ENCODE data around the gene ANKRD42. TPM values are rescaled to one million over a fixed set of nuclear protein-coding genes. Genes with fewer than 3 reads are reported as not detected.

Gene ANKRD42
- total and polyA plus RNA-seq, 9 of the 15 experiments (the other 6 are each of a cell fraction or from before 2014, with no cell fraction given), result 2.8 to 9.1 (median 6.1) TPM

DNA sequence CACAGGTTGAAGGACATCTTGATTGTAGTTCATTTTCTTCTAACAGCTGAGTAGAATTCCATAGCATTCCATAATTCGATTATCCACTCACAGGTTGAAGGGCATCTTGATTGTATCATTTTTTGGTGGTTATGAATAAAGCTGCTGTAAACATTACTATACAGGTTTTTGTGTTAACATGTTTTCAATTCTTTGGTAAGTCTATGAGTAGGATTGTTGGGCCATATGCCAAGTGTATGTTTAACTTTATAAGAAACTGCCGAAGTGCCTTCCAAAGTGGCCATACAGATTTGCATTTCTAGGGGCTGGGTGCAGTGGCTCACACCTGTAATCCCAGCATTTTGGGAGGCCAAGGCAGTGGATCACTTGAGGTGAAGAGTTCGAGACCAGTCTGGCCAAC, 44.6 kb downstream of the ANKRD42 start:
- no peak overlapping the region for H3K4me2 ChIP-seq (ENCODE audit: insufficient read depth, low read length)
- H3K9me1 ChIP-seq (ENCODE audit: control insufficient read depth, insufficient read depth, low read length), result no peaks in the 10 kb centered on the region
- DNase-seq (ENCODE audit: extremely low read depth in 1 of 4, low spot score in 3 of 4) (no peak), ATAC-seq (no peak), FAIRE-seq (no peak)
- no peak overlapping the region for H3K27ac ChIP-seq (ENCODE audit: extremely low read depth, low read depth, low read length)
- no peaks in the 10 kb centered on the region for H3K27me3 ChIP-seq (ENCODE audit: control insufficient read depth in 2 of 2, insufficient read depth in 2 of 2, low read length in 2 of 2)
- in situ Hi-C loops (cut with MboI) (loop anchor here (25.0 kb wide), 1 partner anchor 326 kb away; the partner anchor contains the start of genes DDIAS and PRCP), intact Hi-C loops (cut with micrococcal nuclease) (loop anchor here (10.0 kb wide), 1 partner anchor 487 kb away; no protein-coding TSS in a partner anchor)
- no peaks in the 10 kb centered on the region for H3K36me3 ChIP-seq (ENCODE audit: control insufficient read depth, insufficient read depth, low read length)
- ChIA-PET CTCF (ENCODE audit: low intra/inter-chr PET ratio) (no interaction called here), POLR2A (no interaction called here)
- TF ChIP-seq RAD51 (IDR thresholded peaks at IDR 0.05; ENCODE audit: borderline replicate concordance, low read depth), result no peak
- no peak for TF ChIP-seq BACH1 (tag; IDR thresholded peaks at IDR 0.05)
- TF ChIP-seq GATAD2A (IDR thresholded peaks at IDR 0.05), result no peak
- H4K20me1 ChIP-seq (replicated peaks; ENCODE audit: control insufficient read depth, insufficient read depth, low read length), result no peaks in the 10 kb centered on the region
- no peak overlapping the region for H3K4me3 ChIP-seq
- no peak overlapping the region for H3K9ac ChIP-seq (ENCODE audit: insufficient read depth in 1 of 2, low read depth in 2 of 2, low read length in 2 of 2)
- H3K79me2 ChIP-seq (ENCODE audit: control insufficient read depth, insufficient read depth, low read length), result no peaks in the 10 kb centered on the region
- H3K4me1 ChIP-seq (replicated peaks in 1 of 2; ENCODE audit: control insufficient read depth in 2 of 2, insufficient read depth in 2 of 2, low read length in 2 of 2), result no peaks in the 10 kb centered on the region
- no peaks in the 10 kb centered on the region for H3K9me3 ChIP-seq (replicated peaks; ENCODE audit: control insufficient read depth, insufficient read depth, low read depth, low read length)
- no peak overlapping the region for H2AFZ ChIP-seq (ENCODE audit: low read depth, low read length)
- WGBS (ENCODE audit: insufficient coverage, low coverage, missing lambda C conversion rate), result 12% methylated on average over 3 of the region's 3 CpGs
- BruUV-seq (replicated peaks), result no TSS peak

DNA sequence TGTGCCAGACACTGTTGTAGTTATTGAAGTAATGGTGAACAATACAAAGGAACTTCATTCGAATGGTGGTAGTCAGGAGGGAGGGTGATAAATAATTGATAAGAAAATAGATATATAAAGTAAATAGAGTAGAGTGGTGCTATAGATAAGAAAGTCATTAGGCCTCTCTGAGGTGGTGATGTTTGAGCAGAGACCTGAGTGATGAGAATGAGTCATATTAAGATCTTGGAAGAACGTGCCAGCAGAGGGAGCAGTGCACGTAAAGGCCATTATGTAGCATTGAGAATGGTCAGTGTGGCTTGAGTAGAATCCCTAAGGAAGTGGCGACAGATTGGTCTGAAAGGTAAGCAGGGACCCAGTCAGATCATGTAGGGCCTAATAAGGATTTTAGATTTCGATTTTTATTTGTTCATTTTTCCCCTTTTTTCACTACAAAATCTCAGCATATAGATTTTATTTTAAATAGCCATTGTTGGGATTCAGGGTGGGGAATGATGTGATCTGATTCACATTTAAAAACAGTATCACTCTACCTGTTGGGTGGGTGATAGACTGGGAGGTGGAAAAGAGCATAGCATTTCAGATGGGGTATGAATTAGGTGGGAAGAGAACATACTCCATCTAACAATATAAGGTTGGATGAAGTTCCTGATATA, 47.9 kb downstream of the ANKRD42 start:
- Histone ChIP-seq H3K4me2 (ENCODE audit: insufficient read depth, low read length) (no peak overlapping the region), H3K27me3 (ENCODE audit: control insufficient read depth in 2 of 2, insufficient read depth in 2 of 2, low read length in 2 of 2) (no peaks in the 10 kb centered on the region), H3K36me3 (ENCODE audit: control insufficient read depth, insufficient read depth, low read length) (no peaks in the 10 kb centered on the region), H3K79me2 (ENCODE audit: control insufficient read depth, insufficient read depth, low read length) (no peaks in the 10 kb centered on the region), H3K9me3 (replicated peaks; ENCODE audit: control insufficient read depth, insufficient read depth, low read depth, low read length) (no peaks in the 10 kb centered on the region), H3K9me1 (ENCODE audit: control insufficient read depth, insufficient read depth, low read length) (no peaks in the 10 kb centered on the region), H3K9ac (ENCODE audit: insufficient read depth in 1 of 2, low read depth in 2 of 2, low read length in 2 of 2) (no peak overlapping the region), H2AFZ (ENCODE audit: low read depth, low read length) (no peak overlapping the region), H3K4me1 (replicated peaks in 1 of 2; ENCODE audit: control insufficient read depth in 2 of 2, insufficient read depth in 2 of 2, low read length in 2 of 2) (no peaks in the 10 kb centered on the region), H3K4me3 (no peak overlapping the region), H4K20me1 (replicated peaks; ENCODE audit: control insufficient read depth, insufficient read depth, low read length) (no peaks in the 10 kb centered on the region), H3K27ac (ENCODE audit: extremely low read depth, low read depth, low read length) (no peak overlapping the region)
- ATAC-seq, result peak; percentile 99
- BruUV-seq (replicated peaks), result no TSS peak
- FAIRE-seq, result peak; percentile 92
- ChIA-PET CTCF (ENCODE audit: low intra/inter-chr PET ratio) (interaction anchor here (0.9 kb wide), 1 partner anchor 8 kb away, joined by 3 read pairs; no protein-coding TSS in a partner anchor), POLR2A (no interaction called here)
- intact Hi-C loops (cut with micrococcal nuclease) (loop anchor here (5.0 kb wide), 2 partner anchors 524 to 576 kb away; no protein-coding TSS in a partner anchor), in situ Hi-C loops (cut with MboI) (loop anchor here (25.0 kb wide), 1 partner anchor 329 kb away; the partner anchor contains the start of genes DDIAS and PRCP)
- DNase-seq (ENCODE audit: extremely low read depth in 1 of 4, low spot score in 3 of 4), result peak; percentile 47 to 81 (median 53)
- WGBS (ENCODE audit: insufficient coverage, low coverage, missing lambda C conversion rate), result 0% methylated on average over 5 of the region's 5 CpGs
- TF ChIP-seq DACH1 (IDR thresholded peaks at IDR 0.05; ENCODE audit: partially characterized antibody), result peak; percentile 36
- TF ChIP-seq JUND (IDR thresholded peaks at IDR 0.05; ENCODE audit: borderline replicate concordance, low read depth, low read length), result peak; percentile 96
- peak; percentile 97 for TF ChIP-seq JUND (tag; IDR thresholded peaks at IDR 0.05; ENCODE audit: borderline replicate concordance, low read depth, low read length)
- TF ChIP-seq ATF7 (IDR thresholded peaks at IDR 0.05), result peak; percentile 47; the same call in 1 of the 2 replicates
- TF ChIP-seq SMARCA4 (IDR thresholded peaks at IDR 0.05), result peak; percentile 65
- TF ChIP-seq BRD4 (IDR thresholded peaks at IDR 0.05), result no peak
- TF ChIP-seq ZNF583 (CRISPR knock-in tag; IDR thresholded peaks at IDR 0.05), result no peak
- TF ChIP-seq, protein P1, sequence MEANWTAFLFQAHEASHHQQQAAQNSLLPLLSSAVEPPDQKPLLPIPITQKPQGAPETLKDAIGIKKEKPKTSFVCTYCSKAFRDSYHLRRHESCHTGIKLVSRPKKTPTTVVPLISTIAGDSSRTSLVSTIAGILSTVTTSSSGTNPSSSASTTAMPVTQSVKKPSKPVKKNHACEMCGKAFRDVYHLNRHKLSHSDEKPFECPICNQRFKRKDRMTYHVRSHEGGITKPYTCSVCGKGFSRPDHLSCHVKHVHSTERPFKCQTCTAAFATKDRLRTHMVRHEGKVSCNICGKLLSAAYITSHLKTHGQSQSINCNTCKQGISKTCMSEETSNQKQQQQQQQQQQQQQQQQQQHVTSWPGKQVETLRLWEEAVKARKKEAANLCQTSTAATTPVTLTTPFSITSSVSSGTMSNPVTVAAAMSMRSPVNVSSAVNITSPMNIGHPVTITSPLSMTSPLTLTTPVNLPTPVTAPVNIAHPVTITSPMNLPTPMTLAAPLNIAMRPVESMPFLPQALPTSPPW (CRISPR knock-in tag; IDR thresholded peaks at IDR 0.05), result peak; percentile 25; the same call in 1 of the 2 replicates
- peak; percentile 6; the same call in 1 of the 2 replicates for TF ChIP-seq STAT5A (IDR thresholded peaks at IDR 0.05; ENCODE audit: borderline replicate concordance, low read length)
- no peak for TF ChIP-seq ZNF507 (tag; conservative IDR thresholded peaks at IDR 0.05)
- peak; percentile 55; the same call in 1 of the 2 replicates for TF ChIP-seq EHMT2 (IDR thresholded peaks at IDR 0.05)
- TF ChIP-seq FOSL1 (tag; conservative IDR thresholded peaks at IDR 0.05), result peak; percentile 96
